ENCODE data around the gene ATP1A1. TPM values are rescaled to one million over a fixed set of nuclear protein-coding genes. Genes with fewer than 3 reads are reported as not detected.
A peak's percentile ranks its signal among the peaks of the same experiment; 100 is the strongest.

Gene ATP1A1
- total RNA-seq, 3 donors from 2014 or later: 334 to 383 (median 337) TPM

DNA sequence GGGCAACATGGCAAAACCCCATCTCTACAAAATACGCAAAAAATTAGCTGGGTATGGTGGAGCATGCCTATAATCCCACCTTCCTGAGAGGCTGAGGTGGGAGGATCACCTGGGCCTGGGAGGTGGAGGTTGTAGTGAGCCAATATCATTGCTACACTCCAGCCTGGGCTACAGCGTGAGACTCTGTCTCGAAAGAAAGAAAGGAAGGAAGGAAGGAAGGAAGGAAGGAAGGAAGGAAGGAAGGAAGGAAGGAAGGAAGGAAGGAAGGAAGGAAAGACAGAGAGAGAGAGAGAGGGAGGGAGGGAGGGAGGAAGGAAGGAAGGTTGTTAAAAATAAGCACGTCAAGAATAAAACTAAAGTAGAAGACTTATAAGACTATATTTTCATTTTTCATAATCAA, 17.0 kb upstream of the ATP1A1 start:
- Mint-ChIP-seq H3K4me1 (ENCODE audit: low read depth) (peaks cover 38% of the 10 kb centered on the region), H3K27me3 (ENCODE audit: low read depth) (no peaks in the 10 kb centered on the region), H3K36me3 (ENCODE audit: insufficient read depth) (no peaks in the 10 kb centered on the region), H3K9me3 (no peaks in the 10 kb centered on the region), H3K4me3 (no peak overlapping the region)
- ATAC-seq: no peak
- no peak for DNase-seq

DNA sequence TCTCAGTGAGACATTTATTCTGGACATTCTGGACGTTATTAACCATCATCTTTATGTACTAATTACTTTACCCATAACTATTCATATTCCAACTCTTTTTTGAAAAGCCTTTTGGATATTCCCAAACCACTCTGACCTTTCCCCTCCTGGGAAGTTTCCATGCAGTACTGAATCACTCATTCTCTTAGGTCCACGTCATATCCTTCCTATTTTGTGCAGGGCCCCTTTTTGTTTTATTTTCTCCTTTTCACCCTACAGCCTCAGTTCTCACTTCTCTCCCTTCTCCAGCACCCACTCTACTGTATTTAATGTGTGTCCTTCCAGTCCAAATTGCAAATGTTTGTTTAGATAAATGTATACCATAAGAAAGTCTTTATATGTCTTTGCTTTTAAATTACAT, 16.4 kb upstream of the ATP1A1 start:
- Mint-ChIP-seq H3K4me1 (ENCODE audit: low read depth) (peaks cover 32% of the 10 kb centered on the region), H3K4me3 (no peak overlapping the region), H3K36me3 (ENCODE audit: insufficient read depth) (no peaks in the 10 kb centered on the region), H3K9me3 (no peaks in the 10 kb centered on the region), H3K27me3 (ENCODE audit: low read depth) (no peaks in the 10 kb centered on the region)
- DNase-seq: no peak
- no peak for ATAC-seq

GRCh38 chr1:116357487-116357886, 15.6 kb upstream of the ATP1A1 start:
- H3K27me3 Mint-ChIP-seq (ENCODE audit: low read depth): no peaks in the 10 kb centered on the region
- H3K4me1 Mint-ChIP-seq (ENCODE audit: low read depth): peaks cover 24% of the 10 kb centered on the region
- DNase-seq: no peak
- no peaks in the 10 kb centered on the region for H3K36me3 Mint-ChIP-seq (ENCODE audit: insufficient read depth)
- H3K9me3 Mint-ChIP-seq: no peaks in the 10 kb centered on the region
- ATAC-seq: no peak
- no peak overlapping the region for H3K4me3 Mint-ChIP-seq

DNA sequence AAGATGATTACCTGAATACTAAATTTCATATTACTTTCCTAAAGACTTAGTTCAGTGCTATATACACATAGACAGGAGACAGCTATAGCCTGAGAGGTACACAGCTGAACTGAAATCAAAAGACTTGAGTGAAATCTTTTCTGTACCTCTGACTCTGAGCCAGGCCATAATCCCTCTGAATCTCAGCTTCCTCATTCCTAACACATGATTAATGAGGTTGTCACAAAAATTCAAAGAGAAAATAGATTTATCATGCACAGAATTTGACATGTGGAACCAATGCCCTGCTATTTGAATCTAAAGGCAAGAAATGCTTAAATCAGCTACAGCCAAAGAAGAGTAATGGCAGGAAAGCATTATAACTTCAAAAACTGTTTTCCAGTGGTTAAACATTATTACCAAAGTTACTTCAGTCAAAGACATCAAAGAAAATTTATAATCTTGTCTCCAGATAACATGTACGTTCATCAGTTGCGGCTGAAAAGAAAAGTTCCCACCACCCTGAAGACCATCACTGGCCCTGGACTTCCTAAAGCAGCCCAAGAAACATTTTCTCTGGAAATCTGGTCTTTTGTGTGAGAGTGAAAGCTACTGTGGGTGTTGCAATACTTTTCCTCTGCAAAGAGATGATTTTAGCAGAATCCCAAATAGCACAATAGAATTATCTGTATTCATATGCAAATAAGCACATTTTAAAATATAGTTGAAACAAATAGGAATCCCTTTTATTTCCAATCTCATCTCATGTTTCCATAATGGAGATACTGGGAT, 13.8 kb upstream of the ATP1A1 start:
- ATAC-seq (no peak), DNase-seq (no peak)
- Mint-ChIP-seq H3K27me3 (ENCODE audit: low read depth) (no peaks in the 10 kb centered on the region), H3K4me1 (ENCODE audit: low read depth) (peaks cover 18% of the 10 kb centered on the region), H3K4me3 (no peak overlapping the region), H3K9me3 (no peaks in the 10 kb centered on the region), H3K36me3 (ENCODE audit: insufficient read depth) (no peaks in the 10 kb centered on the region)

DNA sequence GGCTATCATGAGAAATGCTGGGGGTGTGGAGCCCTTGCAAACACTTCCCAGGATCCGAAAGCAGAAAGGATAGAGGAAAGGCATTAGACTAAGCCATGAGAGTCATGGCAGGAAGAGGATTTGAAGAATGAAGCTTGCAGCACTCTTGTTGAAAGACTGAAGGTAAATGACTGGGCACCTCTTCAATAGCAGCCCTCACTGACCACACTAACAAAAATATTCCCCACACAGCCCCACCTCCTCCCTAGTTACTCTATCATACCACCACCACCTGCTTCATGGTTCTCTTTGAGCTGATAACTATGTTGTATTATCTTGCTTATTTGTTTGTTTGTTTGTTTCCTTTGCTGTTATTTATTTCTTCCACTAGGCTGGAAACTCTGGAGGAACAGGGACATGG, 13.2 kb upstream of the ATP1A1 start:
- DNase-seq: no peak
- no peak for ATAC-seq
- no peaks in the 10 kb centered on the region for H3K27me3 Mint-ChIP-seq (ENCODE audit: low read depth)
- peaks cover 18% of the 10 kb centered on the region for H3K4me1 Mint-ChIP-seq (ENCODE audit: low read depth)
- H3K4me3 Mint-ChIP-seq: no peak overlapping the region
- no peaks in the 10 kb centered on the region for H3K36me3 Mint-ChIP-seq (ENCODE audit: insufficient read depth)
- no peaks in the 10 kb centered on the region for H3K9me3 Mint-ChIP-seq

GRCh38 chr1:116360429-116361173, 12.4 kb upstream of the ATP1A1 start:
- H3K4me1 Mint-ChIP-seq (ENCODE audit: low read depth): peaks cover 18% of the 10 kb centered on the region
- no peak for DNase-seq
- no peaks in the 10 kb centered on the region for H3K9me3 Mint-ChIP-seq
- H3K36me3 Mint-ChIP-seq (ENCODE audit: insufficient read depth): no peaks in the 10 kb centered on the region
- no peak for ATAC-seq
- H3K4me3 Mint-ChIP-seq: no peak overlapping the region
- H3K27me3 Mint-ChIP-seq (ENCODE audit: low read depth): no peaks in the 10 kb centered on the region

- DNase-seq: no peak
- Mint-ChIP-seq H3K36me3 (ENCODE audit: insufficient read depth) (no peaks in the 10 kb centered on the region), H3K4me3 (no peak overlapping the region), H3K4me1 (ENCODE audit: low read depth) (peaks cover 13% of the 10 kb centered on the region), H3K9me3 (no peaks in the 10 kb centered on the region), H3K27me3 (ENCODE audit: low read depth) (no peaks in the 10 kb centered on the region)
- no peak for ATAC-seq
Measured at GRCh38 chr1:116361648-116362047, 11.4 kb upstream of the ATP1A1 start.

DNA sequence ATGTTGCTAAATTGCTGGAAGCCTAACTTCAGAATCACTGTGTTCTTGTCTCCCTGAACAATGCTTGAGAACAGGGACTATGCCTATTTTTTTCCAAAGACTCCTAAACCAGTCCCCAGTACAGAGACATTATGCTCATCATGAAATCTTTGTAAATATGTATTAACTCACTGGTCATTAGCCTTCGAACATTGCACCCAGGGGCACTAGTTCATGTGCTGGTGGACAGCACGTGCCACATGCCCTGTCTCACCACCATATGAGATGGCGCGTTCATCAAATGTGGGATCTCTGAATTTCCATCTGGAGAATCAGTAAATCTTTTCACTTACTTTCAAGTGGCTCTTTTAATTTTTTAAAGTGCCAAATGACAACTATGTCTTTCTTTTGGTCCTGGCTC, 11.0 kb upstream of the ATP1A1 start:
- DNase-seq: no peak
- Mint-ChIP-seq H3K27me3 (ENCODE audit: low read depth) (no peaks in the 10 kb centered on the region), H3K4me3 (no peak overlapping the region), H3K4me1 (ENCODE audit: low read depth) (peaks cover 9% of the 10 kb centered on the region), H3K9me3 (no peaks in the 10 kb centered on the region), H3K36me3 (ENCODE audit: insufficient read depth) (no peaks in the 10 kb centered on the region)
- no peak for ATAC-seq

DNA sequence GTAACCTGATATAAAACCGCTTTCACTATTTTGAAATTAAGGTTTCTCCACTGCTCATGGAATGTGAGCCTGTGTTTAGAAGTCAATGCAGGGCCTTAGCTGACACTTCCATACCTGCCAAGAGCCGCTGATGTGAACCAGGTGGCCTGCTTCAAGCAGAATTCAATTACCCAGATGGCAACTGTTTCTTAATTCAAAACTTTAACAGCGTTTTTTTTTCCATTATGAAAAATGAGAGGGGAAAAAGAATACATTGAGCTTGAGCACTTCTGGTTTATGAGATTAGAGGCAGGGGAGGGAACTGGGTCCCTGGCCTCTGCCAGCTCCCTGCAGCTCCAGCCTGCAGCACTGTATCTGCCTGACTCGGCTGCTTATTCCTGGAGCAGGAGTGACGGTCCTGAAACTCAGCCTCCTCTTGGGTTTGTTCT, 7.7 kb upstream of the ATP1A1 start:
- Mint-ChIP-seq H3K9me3 (no peaks in the 10 kb centered on the region), H3K4me3 (no peak overlapping the region), H3K4me1 (ENCODE audit: low read depth) (peaks cover 15% of the 10 kb centered on the region)

GRCh38 chr1:116365857-116366256, 7.2 kb upstream of the ATP1A1 start:
- ATAC-seq (no peak), DNase-seq (no peak)
- Mint-ChIP-seq H3K27me3 (ENCODE audit: low read depth) (no peaks in the 10 kb centered on the region), H3K9me3 (no peaks in the 10 kb centered on the region), H3K36me3 (ENCODE audit: insufficient read depth) (no peaks in the 10 kb centered on the region), H3K4me3 (no peak overlapping the region), H3K4me1 (ENCODE audit: low read depth) (peaks cover 14% of the 10 kb centered on the region)

More for the DNA sequence above, 7.7 kb upstream of the ATP1A1 start:
- ATAC-seq: no peak
- H3K36me3 Mint-ChIP-seq (ENCODE audit: insufficient read depth): no peaks in the 10 kb centered on the region
- DNase-seq: no peak
- no peaks in the 10 kb centered on the region for H3K27me3 Mint-ChIP-seq (ENCODE audit: low read depth)

- ATAC-seq: no peak
- peaks cover 16% of the 10 kb centered on the region for H3K4me1 Mint-ChIP-seq (ENCODE audit: low read depth)
- no peaks in the 10 kb centered on the region for H3K27me3 Mint-ChIP-seq (ENCODE audit: low read depth)
- no peaks in the 10 kb centered on the region for H3K36me3 Mint-ChIP-seq (ENCODE audit: insufficient read depth)
- DNase-seq: no peak
- H3K9me3 Mint-ChIP-seq: no peaks in the 10 kb centered on the region
- H3K4me3 Mint-ChIP-seq: no peak overlapping the region
Measured at GRCh38 chr1:116367256-116367945, 5.6 kb upstream of the ATP1A1 start.

DNA sequence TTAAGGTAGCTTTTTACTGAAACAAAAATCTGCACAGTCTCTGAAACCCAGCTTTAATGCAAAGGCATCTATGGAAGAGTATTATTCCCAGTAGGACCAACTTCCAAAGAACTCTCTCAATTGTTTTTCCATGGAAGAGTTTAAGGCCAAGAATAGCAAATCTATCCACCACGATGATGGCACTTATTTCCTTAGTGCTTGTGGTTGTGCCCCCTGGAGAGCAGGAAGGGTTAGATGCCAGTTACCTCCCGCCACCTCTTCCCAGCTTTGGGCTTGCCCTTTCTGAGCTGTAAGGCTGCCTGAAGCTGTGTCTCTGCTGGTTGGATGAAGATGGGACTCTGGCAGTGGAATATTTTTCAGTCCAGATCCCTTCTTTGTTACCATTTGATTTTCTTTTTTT, 4.8 kb upstream of the ATP1A1 start:
- H3K27me3 Mint-ChIP-seq (ENCODE audit: low read depth): no peaks in the 10 kb centered on the region
- ATAC-seq: no peak
- H3K36me3 Mint-ChIP-seq (ENCODE audit: insufficient read depth): no peaks in the 10 kb centered on the region
- DNase-seq: no peak
- H3K4me1 Mint-ChIP-seq (ENCODE audit: low read depth): peaks cover 17% of the 10 kb centered on the region
- H3K4me3 Mint-ChIP-seq: no peak overlapping the region
- H3K9me3 Mint-ChIP-seq: no peaks in the 10 kb centered on the region

- Mint-ChIP-seq H3K9me3 (no peaks in the 10 kb centered on the region), H3K4me3 (no peak overlapping the region), H3K27me3 (ENCODE audit: low read depth) (no peaks in the 10 kb centered on the region), H3K36me3 (ENCODE audit: insufficient read depth) (peaks cover 8% of the 10 kb centered on the region), H3K4me1 (ENCODE audit: low read depth) (peaks cover 19% of the 10 kb centered on the region)
- DNase-seq: no peak
- ATAC-seq: no peak
Measured at GRCh38 chr1:116370181-116370580, 2.9 kb upstream of the ATP1A1 start.

- DNase-seq (no peak), ATAC-seq (no peak)
- H3K27me3 Mint-ChIP-seq (ENCODE audit: low read depth): no peaks in the 10 kb centered on the region
- H3K36me3 Mint-ChIP-seq (ENCODE audit: insufficient read depth): peaks cover 11% of the 10 kb centered on the region
- H3K4me1 Mint-ChIP-seq (ENCODE audit: low read depth): peaks cover 35% of the 10 kb centered on the region
- no peaks in the 10 kb centered on the region for H3K9me3 Mint-ChIP-seq
- H3K4me3 Mint-ChIP-seq: peak overlapping the region; percentile 79
Measured at GRCh38 chr1:116371752-116372151, 1.3 kb upstream of the ATP1A1 start.
